Activated CD8-positive, alpha-beta memory T cell treated with anti-CD3 and anti-CD28 coated beads, Interleukin-2, amount 50 U/mL, for 48 hours (primary cell): ENCODE data around the gene GPR158.

Experiments used
- DNase-seq: peaks from one replicate; pipeline ENCODE4 v3.0.0-alpha.2; 2020

The GPR158 gene

GRCh38 chr10:25198151-25198550 is 23.4 kb downstream of the GPR158 start:
- DNase-seq = no peak

DNA sequence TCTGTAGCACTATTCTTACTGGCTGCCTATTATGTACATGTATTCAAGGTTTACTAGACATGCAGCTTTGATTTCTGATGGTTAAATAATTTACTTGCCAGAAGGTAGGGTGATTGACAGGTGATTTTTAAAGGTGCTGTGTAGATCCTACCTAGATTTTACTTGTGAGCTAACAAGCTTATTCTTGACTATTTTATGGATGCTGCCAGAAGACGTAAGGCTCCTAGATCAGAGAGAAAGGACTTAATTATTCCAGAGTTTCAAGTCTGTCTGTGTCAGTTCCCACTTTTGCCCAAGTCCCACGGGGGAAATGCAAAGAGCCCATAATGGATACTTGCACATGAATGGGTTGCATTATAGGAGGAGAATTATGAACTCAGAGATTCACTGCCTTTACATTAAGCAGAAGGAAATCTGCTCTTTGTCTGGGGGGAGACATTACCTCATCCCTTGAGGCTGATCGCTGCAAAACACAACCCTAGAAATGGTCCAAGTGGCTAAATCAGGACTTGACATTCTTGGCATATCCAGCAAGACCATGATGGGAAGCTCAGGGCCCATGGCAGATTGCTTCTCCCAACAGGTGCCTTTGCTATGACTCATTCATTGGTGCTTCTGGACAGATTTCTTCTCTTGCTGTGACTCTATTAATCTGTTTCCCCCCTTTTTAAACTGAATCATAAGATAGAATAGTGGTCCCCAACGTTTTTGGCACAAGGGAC is 32.1 kb downstream of the GPR158 start:
- DNase-seq = no peak

- no peak for DNase-seq
Measured at GRCh38 chr10:25209618-25210017, 34.8 kb downstream of the GPR158 start.

GRCh38 chr10:25210265-25210664 is 35.5 kb downstream of the GPR158 start:
- DNase-seq = no peak

DNA sequence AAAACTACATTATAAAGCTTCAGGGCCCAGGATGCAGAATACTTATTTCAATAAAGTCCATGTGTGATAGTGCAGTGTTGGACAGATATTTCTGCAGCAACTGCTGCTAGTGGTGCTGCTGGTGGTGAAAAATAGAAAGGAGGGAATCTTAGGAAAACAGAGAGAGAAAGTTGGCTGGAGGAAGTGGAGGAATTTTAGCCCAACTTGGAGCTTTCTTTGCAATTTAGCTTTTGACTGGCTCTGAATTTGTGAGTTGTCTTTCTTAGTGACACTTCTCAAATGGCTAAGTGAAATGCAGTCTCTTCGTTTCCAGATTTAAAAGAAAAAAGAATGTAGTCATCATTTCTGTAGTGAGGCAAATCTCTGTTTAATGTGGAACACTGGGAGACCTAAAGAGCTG is 45.4 kb downstream of the GPR158 start:
- DNase-seq = no peak

DNA sequence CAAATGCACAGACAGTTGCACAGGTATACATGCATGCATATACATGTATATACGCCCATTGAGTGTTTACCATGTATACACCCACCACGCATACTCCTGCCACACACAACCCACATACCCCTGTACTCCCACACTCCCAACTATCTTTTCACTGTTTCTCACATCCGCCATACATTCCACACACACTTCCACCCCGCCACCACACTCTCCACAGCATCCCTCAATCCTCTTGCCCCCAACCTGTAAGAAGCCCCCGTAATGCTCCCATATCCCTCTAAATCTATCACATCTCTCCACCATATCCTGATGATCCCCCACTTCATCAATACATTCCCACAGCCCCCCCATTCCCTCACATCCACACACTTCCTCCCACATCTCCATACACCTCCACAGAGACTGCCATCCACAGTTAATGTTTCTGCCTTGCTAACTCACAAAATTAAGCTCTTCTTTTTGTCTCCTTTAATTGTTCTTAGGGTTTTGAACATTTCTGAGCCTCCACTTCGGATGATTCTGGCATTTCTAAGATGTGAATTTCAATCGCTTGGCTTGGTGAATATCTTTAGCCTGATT is 47.4 kb downstream of the GPR158 start:
- DNase-seq = no peak

- no peak for DNase-seq
Measured at GRCh38 chr10:25226775-25227682, 52.2 kb downstream of the GPR158 start.

DNA sequence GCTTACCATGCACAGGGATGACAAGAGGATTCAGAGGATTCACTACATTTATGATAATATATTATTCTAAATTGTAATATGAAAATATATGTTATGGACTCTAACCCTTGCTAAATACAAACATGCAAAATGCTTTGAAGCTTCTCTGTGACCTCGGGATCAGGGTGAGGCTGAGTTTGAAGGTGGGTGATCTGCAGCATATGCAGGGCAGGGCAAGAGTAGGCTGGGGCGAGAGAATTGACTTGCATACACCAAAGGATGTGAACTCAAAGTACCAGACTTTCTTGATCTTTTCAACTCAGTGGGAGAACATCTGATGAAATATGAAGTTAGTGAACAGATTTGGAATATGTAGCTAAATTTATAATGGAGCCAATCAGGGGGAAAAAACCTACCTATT is 57.0 kb downstream of the GPR158 start:
- DNase-seq = no peak

GRCh38 chr10:25232204-25232603 is 57.4 kb downstream of the GPR158 start:
- no peak for DNase-seq

- DNase-seq = no peak
Measured at GRCh38 chr10:25245165-25245564, 70.4 kb downstream of the GPR158 start.

- DNase-seq = no peak
Measured at GRCh38 chr10:25257646-25258045, 82.8 kb downstream of the GPR158 start.

GRCh38 chr10:25261110-25261509 is 86.3 kb downstream of the GPR158 start:
- DNase-seq = no peak

- DNase-seq = no peak
Measured at GRCh38 chr10:25261558-25261957, 86.8 kb downstream of the GPR158 start.

- no peak for DNase-seq
Measured at GRCh38 chr10:25263931-25264330, 89.1 kb downstream of the GPR158 start.

DNA sequence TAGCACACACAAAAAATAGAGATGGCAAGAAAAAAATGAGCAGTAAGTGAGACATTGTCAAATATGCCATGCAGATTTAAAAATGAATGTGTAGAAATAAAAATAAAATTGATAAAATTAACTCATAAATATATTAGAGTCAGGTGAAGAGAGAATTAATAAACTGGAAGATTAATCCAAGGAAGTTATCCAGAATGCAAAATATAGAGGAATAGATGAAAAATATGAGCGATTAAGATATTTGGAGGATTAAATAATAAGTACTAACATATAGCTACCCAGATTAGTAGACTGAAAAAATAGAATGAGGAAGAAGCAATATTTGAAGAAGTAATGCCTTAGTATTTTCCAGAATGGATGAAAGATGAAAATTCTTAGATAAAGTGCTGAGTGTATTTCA is 103.4 kb downstream of the GPR158 start:
- DNase-seq = no peak

- DNase-seq = no peak
Measured at GRCh38 chr10:25280076-25280475, 105.3 kb downstream of the GPR158 start.

DNA sequence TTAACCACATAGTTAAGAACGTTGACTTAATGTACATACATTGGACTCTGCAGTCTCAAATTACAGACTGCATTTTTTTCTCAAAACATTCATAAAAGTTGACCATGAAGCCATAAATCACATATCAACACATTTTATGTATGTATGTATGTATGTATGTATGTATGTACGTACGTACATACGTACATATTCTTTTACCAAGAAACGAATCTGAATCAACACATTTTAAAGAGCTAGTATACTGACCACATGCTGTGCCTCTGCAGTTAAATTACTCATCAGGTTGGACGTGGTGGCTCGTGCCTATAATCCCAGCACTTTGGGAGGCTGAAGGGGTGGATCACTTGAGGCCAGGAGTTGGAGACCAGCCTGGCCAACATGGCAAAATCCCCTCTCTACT is 105.8 kb downstream of the GPR158 start:
- DNase-seq = no peak

- DNase-seq = no peak
Measured at GRCh38 chr10:25285809-25286208, 111.0 kb downstream of the GPR158 start.

DNA sequence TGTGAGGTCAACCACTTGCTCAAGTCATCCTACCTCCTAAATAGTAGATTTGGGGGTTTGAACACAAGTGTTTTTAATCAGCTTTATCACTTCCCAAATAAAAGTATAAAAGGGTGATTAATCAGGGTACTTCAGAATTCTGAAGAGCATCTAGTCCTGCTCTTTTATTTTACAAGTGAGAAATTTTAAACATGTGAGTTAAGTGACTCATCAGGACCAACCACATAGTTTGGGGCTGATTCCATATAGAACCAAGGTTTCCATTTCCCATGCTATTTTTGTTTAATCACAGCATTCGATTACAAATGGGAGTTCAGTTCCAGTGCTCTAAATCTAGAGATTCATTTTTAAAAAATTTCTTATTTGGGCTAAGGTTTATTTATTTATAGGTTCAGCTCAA is 113.4 kb downstream of the GPR158 start:
- no peak for DNase-seq

- no peak for DNase-seq
Measured at GRCh38 chr10:25294032-25294926, 119.5 kb downstream of the GPR158 start.

DNA sequence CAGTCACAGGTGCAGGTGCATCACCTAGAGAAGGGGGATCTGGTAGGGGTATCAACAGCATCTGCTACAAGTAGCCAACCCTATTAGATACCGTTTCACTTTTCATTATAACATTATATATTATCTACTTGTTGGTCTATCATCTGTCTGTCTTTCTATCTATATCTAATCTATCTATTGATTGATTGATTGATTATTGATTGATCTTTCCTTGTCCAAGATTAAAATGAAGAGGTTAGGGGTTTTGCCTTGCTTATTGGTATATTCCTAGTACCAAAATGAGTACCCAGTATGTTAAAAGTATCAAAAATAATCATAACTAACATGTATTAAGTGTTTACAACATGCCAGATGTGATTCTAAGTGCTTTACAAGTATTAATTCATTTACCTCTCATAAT is 121.5 kb downstream of the GPR158 start:
- no peak for DNase-seq

DNA sequence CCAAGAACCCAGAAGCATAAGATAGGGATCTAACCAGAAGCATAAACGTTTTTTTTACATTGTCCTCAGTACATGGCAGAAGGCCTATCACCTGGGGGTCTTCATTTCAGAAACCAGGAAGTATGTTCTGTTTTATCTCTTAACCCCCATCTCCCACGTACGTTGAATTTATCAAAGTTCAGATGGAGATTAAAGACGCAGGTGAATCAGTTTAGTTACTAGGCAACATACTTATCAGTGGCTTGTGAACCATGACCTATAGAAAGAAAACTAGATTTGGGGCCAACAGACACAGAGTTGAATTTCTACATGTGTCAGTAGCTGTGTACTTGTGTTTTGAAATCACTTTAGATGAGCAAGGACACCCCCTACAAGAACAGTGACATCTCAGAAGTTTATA is 122.7 kb downstream of the GPR158 start:
- DNase-seq = no peak

- DNase-seq = no peak
Measured at GRCh38 chr10:25300073-25300472, 125.3 kb downstream of the GPR158 start.
